Suppressor macrophage treated with lipopolysaccharide for 4 hours (primary cell): ENCODE data around the gene IL1R2.
"Not testable (repeated sequence)": the region's sequence is repeated elsewhere in the genome, so short reads cannot be mapped to it uniquely, and the experiment has no call there.

Experiments
- DNase-seq: peaks from one replicate; pipeline ENCODE4 v3.0.0-alpha.2; 2020

IL1R2 gene

DNA sequence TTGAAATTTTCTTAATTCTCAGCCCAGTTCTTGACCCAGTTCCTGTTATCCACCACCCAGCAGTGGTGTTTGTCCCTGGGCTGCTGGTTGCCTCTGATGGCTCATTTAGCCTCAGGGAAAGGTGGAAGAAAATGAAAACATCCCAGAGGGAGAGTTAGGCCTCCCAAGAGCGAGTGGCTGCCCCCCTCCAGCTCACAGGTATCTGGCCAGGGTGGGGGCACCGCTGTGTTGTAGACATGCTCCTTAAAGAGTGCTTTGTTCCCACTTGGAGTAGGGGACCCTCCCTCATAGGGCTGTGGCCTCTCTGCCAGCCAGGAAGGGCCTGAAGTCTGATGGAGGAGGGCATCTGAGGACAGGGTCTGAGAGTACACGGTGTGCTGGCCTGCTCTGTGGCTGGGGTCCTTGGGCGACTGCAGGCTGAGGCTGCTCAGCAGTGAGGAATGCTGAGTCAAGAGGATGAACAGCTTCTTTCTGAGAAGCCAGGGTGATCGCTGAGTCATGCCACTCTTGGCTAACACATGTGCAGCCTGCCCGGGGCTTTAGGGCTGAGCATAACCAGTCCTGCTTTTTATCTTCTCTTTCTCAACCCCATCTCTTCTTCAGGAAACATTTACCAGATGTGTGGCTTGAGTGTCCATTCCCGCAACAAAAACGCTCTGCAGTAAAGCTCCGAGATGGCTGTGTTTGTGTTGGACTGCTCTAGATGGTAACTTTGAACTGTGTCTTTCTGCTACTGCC lies 72.3 kb downstream of the IL1R2 start:
- DNase-seq, result peak; percentile 91

DNA sequence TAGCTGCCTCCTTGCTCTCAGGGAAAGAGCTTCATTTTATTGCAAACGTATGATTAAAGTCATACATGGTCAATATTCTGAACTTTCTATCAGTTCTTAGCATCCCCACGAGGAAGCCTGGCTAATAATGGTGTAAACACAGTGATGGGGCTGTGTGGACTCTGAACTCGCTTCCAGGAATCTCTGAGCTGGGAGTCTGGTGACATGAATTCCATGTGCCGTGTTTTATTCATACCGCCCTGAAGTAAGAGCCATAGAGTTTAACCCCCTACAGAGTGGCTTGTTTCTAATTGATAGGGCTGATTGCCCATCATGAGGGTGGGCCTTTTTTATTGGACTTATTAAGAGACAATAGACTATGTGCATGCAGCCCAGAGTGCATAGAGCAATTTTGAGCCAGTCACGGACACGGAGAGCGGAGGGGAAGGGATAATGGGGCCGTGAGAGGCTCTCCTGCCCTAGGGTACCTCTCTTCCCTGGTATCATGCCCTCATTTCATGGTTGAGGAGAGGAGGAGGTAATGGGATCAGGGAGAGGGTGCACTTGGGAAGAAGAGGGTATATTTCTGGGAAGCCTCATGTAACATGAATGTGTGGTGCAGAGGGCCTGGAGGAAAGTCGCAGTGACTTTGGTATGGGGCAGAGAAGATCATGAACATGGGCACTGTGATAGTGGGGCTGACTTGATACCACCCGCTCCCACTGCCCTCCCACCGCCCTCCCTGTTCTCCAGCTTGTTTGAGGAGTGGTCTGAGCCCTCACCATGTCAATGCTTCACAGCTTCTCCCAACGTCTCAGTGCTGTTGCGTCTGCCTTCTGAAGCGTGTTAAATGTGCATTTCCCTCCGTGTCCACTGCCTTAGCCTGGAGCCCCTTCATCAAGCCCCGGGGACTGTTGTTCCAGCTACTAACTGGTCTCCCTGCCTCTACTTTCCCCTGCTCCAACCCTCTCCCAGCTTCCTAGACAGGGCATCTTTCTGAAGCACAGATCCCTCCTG lies 73.2 kb downstream of the IL1R2 start:
- DNase-seq, result no peak

DNA sequence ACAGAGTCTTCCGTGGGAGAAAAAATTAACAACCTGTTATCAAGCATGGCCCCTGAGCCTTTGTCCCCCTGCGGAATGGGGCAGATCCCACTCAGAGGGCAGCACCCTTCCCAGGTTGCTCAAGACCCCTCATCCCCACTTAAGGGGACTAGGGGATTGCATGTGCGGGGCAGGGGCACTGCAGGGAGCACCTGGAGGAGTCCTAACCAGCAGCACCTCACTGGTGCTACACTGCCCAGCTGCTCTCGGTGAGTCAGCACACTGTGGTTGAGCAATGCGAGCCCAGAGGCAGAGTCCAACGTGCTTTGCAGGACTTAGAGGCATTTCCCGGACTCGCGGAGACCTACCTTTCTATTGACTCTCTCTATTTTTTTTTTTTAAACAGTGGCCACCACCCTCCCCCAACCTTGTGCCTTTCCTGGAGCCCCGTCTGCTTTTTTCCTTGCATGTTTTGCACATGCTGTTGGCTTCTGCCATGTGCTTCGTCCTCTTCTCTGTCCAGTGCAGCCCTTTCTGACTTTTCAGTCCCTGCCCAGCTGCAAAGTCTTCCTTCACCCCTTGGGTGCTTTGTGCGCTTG lies 74.0 kb downstream of the IL1R2 start:
- DNase-seq, result no peak

DNA sequence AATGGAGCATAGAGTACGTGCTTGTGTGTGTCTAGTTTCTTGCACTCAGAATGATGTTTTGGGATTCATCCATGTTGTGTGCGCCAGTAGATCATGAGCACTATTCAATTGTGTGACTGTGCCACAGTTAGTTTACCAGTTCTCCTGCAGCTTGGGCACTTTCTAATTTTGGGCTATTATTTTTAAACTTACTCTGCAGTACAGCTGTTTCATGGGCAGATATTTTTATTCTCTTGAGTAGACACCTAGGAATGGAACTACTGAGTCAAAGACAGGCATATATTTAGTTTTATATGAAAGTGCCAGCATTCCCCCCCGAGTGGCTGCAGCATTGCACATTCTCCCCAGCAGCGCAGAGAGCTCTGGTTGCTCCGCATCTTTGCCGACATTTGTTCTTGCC lies 74.8 kb downstream of the IL1R2 start:
- DNase-seq, result no peak

DNA sequence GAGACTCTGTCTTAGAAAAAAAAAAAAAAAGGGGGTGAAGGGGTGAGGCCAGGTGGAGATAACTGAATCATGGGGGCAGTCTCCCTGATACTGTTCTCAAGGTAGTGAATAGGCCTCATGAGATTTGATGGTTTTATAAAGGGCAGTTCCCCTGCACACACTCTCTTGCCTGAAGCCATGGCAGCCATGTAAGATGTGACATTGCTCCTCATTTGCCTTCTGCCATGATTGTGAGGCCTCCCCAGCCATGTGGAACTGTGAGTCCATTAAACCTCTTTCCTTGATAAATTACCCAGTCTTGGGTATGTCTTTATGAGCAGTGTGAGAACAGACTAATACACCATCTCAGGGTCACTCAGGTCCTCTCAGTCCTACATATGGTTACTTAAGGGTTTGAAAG lies 76.4 kb downstream of the IL1R2 start:
- not testable (repeated sequence) for DNase-seq

DNA sequence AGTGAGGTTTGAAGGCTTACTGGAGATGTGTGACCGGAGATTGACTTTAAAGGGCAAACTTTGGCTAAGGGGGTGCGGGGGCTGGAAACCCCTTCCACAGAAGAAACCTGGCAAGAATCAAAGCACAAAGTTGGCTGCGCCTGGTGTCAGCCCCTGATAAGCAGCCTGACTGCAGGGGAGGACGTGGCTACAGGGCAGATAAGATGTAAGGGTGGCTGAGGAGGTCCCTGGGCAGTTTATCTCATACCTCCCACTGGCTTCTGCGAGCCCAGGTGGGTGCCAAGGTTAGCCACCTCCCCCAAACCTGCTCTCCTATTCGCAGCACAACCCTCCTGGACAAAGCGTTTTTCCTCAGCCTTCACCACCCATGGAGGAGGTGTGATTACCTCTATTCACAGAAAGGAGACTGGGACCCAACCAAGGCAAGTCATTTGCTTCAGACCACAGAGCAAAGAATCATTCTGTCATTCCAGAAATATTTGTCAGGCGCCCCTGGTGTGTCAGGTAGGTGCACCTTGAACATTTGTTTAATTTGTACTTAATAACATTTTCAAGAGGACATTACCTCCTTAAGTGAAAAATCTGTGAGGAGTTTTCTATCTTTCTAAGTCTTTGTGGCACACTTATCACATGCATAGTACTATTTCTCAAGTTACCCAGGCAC lies 77.7 kb downstream of the IL1R2 start:
- DNase-seq, result no peak

DNA sequence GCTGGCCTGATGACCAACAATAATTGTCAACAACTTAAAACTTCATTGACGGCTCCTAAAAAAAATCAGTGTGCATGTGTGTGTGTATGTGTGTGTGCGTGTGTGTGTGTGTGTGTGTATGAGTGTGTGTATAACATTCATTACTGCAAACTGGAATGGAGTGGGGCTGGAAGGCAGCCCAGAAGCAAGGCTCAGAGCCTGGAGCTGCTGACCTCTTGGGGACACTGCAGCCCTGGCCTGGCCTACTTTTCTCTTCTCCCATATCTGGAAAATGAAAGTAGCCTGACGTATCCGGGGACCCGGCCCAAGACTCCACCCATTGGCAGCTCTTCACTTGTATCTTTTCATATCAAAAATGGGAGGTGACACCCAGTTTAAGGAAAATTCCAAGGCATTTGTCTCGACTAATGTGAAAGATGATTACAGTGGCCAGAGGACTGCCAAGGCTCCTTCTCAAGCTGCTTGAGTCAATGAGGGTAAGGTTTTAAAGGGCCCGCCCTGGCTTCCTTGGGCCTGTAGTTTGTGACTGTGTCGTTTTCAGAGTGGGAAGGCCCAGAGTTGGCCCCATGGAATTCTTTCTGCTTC lies 78.4 kb downstream of the IL1R2 start:
- no peak for DNase-seq

DNA sequence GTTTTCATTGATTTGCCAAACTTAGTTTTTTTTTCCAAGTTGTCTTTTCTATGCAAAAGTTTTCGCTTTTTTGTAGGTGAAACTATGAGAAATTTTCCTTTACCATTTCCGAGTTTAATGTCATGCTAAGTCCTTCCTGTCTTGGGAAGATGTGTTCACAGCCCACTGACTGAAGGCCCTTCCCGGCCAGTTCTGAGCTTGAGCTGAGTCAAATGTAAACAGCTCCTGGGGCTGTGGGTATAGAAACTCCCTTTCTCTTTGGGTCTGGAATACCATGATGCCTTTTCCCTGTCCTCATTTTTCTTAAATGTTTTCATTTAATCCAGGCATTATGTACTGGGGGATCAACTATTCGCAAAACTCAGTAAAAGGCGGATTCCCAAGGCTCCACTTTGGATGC lies 81.0 kb downstream of the IL1R2 start:
- no peak for DNase-seq

DNA sequence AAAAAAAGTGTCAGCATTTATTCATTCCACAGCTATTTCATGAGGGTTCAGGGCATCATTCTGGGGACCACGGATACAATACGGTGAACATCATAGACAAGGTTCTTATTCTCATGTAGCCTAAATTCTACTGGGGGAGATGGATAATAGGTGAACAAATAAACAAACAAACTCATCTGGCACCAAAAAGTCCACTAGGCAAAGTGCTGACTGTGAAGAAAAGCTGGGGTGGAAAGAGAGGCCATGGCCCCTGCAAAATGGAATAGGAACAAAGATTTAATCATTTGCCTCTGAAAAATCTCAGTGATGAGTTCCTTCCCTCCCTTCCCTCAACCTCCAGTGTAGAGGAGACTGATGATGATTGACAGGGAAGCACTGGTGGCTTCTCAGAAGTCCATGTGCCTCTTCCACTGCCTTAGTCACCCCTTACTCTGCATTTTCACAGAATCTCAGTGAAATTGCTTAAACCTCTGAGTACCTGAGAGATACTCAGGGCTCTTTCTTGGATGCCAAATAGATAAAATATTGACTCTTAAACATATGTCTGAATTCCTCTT lies 81.5 kb downstream of the IL1R2 start:
- DNase-seq, result no peak

DNA sequence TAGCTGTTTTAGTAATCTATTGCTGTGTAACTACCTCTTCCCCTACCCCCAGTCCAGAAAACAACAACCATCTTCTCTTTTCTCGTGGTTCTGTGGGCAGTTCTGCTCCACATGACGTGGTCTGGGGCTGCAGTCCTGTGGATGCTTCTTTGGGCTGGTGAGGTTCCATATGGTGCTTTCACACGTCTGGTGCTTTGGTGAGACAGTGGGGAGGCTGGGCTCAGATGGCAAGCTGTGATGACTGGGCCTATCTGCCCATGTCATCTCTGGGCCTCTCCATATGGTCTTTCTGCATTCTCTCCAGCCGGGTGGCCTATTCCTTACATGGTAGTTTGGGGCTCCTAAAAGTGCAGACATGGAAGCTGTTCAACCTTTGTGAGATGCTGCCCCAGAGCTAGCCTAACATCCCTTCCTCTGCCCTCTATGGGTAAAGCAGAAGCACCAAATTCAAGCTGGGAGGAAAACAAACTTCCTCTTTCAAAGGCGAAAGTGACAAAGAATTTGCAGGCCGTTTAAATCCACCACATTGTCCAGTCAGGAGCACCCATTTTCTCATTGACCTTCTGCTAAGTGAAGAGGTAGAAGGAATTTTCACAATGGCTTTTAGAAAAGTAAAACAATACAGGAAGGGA lies 82.5 kb downstream of the IL1R2 start:
- DNase-seq, result peak; percentile 79

DNA sequence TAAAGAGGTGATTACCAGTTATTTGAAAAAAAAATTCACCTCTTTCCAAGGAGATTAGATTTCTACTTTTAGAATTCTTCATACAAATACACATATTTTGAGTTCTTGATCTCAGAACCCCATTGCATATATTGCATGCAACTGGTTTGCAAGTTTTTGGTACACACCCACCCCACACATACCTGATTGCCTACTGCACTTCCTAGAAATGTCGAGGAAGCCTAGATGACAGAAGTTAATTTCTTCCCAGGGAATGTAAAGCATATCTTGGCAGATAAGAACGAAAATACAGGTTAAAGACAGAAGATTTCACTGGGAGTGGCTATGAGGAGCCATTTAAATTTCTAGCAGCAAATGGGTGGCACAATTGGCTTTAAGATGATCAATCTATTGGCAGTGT lies 83.7 kb downstream of the IL1R2 start:
- no peak for DNase-seq

DNA sequence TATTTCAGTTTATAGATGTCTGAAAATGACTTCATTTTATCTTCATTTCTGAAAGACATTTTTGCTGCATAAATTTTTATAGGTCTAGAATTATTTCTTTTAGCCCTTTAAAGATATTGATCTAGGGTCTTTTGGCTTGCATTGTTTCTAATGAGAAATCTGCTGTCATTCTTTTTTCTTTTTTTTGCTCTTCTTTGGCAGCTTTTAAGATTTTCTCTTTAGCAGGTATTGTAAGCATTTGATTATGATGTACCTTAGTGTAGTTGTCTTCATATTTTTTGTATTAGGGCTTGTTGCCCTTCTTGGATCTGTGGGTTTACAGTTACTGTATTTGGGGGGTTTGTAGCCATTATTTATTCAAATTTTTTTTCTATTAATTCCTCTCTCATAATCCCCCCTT lies 84.8 kb downstream of the IL1R2 start:
- DNase-seq, result no peak
